NCI-H1105 treated with DMSO at 0.1 percent for 48 hours (cell line): Measurements from ENCODE around the gene HK1.
"Not testable (repeated sequence)": the region's sequence is repeated elsewhere in the genome, so short reads cannot be mapped to it uniquely, and the experiment has no call there.

Experiments
- DNase-seq: peaks from one replicate; lab custom pipeline; 2025; lab: John Stamatoyannopoulos, UW

Gene HK1

GRCh38 chr10:69328380-69328735 is 50.1 kb downstream of the HK1 start:
- no peak for DNase-seq

GRCh38 chr10:69328888-69329287 is 50.6 kb downstream of the HK1 start:
- DNase-seq: not testable (repeated sequence)

GRCh38 chr10:69329721-69330178 is 51.5 kb downstream of the HK1 start:
- DNase-seq: no peak

DNA sequence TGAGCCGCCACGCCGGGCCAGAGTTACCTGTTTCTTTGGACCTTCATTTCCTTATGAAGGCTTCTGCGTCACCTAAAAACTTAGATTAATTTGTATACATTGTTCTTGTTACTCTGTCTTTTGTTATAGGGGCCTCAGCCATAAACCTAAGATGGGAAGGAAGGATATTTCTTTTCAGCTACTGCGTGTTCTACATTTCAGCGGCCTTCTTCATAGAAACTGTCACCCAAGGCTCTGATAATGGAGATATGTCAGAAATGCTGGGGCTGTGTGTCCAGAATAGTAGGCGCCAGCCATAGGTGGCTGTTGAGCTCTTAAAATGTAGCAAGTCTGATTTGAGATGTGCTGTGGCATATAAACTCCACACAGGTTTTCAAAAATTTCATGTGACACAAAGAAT is 52.9 kb downstream of the HK1 start:
- no peak for DNase-seq

DNA sequence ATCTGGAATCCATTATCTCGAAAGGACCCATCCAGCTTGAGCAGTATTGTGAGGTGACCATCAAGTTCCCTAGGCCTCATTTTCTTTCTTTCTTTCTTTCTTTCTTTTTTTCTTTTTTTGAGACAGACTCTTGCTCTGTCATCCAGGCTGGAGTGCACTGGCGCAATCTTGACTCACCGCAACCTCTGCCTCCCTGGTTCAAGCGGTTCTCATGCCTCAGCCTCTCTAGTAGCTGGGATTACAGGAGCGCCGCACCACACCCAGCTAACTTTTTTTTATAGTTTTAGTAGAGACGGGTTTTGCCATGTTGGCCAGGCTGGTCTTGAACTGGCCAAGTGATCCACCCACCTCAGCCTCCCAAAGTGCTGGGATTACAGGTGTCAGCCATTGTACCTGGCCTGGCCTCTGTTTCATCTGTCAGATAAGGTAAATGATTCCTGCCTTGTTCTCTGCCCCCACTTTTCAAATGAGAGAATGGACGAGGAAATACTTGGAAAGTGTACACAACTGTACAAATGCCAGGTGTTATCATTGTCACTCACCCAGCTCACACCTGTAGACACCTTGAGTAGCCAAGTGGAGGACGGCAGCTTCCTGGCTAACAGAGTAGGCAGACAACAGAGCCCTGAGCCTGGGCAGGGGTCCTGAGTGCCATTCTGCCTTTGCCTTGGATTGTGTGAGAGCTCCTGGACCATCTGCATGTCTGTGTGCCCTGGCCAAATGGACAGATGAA is 54.1 kb downstream of the HK1 start:
- DNase-seq: no peak

DNA sequence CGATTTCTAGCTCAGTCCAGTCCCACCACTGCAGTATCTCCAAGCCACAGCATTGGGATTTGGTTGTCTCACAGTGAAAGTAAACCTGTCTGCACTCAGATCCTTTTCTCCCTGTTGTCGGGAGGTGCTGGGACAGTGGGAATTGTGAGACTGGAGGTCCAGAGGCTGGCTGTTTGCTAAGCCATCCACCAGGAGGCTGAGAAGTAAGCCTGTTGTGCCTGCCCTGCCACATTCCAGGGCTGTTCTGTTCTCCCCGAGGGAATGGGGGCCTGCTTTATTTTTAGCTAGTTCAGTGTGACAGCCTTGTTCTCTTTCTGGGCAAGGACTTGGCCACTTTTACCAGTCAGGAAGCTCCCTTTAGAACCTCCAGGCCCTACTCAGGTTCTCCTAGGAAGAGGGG is 54.9 kb downstream of the HK1 start:
- DNase-seq: no peak

DNA sequence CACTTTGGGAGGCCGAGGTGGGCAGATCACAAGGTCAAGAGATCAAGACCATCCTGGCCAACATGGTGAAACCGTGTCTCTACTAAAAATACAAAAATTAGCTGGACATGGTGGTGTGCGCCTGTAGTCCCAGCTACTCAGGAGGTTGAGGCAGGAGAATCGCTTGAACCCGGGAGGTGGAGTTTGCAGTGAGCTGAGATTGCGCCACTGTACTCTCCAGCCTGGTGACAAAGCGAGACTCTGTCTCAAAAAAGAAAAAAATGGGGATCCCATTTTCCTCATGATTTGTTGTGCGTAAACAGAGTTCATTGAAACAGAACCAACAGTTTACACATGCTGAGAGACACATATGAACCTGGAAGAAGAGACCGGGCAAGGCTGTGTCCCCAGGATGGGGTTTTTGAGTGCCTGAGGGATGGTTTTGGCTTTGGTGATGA is 55.6 kb downstream of the HK1 start:
- not testable (repeated sequence) for DNase-seq

GRCh38 chr10:69334302-69335062 is 56.2 kb downstream of the HK1 start:
- no peak for DNase-seq

GRCh38 chr10:69335063-69335587 is 56.8 kb downstream of the HK1 start:
- DNase-seq: no peak

GRCh38 chr10:69335613-69336012 is 57.3 kb downstream of the HK1 start:
- DNase-seq: no peak

DNA sequence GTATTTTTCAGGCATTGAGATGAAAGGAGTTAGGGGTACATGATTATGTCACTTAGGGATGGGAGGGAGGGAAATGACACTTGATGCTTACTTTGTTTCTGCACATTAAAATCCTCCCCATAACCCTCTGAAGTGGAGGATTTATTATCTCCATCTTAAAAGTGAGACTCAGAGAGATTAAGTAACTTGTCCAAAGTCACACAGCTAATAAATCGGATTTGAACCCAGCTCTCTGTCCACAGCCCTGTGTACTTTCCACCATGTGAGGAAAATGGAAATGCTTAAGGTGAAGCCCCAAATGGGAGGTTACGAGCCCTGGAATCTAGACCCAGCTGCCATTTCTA is 58.6 kb downstream of the HK1 start:
- DNase-seq: no peak

- peak; percentile 75 for DNase-seq
Measured at GRCh38 chr10:69337296-69338132, 59.2 kb downstream of the HK1 start.

DNA sequence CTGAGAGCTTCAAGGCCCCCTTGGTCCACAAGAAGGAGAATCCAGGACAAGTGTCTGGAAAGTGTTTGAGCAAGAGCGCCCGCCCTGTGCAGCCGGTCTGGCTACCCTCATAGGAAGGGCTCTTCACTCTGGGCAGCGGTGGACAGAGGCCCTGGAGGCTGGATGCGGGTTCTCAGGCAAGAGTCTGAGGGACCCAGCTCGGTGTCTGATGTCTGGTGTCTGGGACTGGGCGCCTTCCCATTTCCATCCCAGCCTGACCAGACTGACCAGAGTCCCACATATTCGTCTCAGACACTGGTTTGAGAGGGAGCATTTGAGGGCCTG is 59.8 kb downstream of the HK1 start:
- DNase-seq: no peak

DNA sequence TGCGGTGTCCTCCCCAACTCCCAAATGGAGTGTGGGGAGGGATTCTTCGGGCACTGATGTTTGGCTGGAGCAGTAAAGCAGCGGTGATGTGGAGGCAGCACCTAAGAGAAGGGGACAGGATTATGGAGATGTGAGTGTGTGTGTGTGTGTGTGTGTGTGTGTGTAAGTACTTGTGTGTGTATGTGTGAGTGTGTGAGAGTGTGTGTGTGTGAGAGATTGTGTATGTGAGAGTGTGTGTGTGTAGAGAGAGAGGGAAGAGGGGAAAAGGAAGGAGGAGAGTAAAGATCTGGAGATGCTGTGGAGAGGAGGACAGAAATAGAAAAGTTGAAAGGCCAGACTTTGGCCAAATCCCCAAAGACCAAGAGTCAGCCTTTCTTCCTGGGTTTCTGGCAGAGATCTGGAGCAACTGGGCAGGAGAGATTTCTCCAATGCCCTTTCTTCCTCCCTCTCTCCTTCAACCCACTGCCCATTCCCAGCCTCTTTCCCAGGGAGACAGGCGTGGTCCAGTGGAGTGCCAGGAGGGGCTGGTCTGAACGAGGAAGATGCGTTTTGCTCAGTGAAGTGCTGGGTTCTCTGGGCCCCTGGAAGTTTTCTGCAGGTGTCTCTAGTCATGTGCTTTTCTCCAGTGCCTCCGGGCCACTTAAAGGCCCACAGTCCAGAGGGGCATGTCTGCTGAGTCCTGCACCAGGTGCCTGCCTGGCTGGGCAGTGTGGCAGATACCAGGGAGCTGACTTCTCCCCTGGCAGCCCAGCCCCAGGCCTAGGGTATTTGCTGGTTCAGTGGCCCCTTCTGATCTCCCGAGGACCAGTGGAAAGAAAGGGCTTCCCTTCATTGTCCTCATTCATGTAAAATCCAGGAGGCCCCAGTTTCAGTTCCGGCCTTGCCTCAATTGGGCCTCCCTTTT is 60.5 kb downstream of the HK1 start:
- no peak for DNase-seq

DNA sequence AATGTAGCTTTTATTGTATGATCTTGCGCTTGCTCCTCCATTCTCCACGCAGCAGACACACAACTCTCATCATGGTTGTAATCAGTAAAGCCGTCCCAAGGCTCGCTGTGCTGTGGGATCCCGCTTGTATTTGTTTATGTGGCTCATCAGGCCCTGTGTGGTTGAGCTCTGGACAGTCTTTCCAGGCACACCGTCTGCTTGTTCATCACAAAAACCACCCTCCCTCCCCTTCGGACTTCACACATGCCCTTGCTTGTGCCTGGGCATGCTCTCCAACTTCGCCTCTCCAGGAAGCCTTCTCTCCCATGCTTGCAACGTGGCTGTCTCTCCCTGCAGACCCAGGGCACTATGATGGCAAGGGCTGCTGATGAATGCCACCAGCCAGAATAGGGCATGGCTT is 62.4 kb downstream of the HK1 start:
- no peak for DNase-seq

DNA sequence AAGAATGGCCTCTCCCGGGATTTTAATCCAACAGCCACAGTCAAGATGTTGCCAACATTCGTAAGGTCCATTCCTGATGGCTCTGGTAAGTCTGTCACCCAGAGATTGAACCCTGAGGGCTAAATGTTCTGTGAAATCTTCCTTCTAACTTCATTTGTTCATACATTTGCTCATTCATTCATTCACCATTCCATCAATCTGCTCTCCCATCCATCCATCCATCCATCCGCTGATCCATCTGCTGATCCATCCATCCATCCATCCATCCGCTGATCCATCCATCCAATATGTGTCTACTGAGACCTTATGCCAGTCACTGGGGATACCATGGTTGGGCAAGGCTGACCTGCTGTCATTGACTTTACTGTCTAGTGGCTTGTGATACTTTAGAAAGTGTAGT is 65.6 kb downstream of the HK1 start:
- DNase-seq: no peak

DNA sequence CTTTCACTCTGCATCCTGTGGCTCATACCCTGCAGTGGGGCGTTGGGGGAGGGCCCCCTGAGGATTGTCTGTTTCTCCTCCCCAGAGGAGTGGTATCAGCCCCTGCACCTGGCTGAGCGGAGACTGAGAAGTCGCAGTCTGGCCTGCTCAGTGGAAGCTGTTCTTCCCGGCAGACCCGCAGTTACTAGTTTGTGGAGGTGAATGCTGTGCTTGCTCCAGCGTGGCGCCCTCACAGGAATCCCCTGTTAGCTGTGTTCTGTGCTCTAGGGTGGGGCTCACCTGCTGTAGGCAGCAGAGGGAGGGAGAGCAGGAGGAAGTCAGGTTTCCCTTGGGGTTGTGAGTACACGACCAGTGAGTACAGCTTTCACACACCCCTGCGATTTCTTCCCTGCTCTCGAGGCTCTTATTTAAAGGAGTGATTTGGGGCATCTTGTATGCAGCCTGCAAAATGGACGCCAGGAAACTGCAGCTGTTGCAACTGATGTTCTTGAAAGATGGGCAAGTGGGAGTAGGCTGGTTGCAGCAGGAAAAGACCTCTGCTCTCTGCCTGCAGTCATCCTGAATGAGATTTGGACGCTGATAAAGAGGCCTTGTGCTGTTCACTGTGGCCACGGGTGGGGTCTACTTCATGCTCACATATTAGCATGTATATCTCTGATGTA is 66.4 kb downstream of the HK1 start:
- DNase-seq: peak; percentile 51

- DNase-seq: peak; percentile 90
Measured at GRCh38 chr10:69345402-69345801, 67.1 kb downstream of the HK1 start.

DNA sequence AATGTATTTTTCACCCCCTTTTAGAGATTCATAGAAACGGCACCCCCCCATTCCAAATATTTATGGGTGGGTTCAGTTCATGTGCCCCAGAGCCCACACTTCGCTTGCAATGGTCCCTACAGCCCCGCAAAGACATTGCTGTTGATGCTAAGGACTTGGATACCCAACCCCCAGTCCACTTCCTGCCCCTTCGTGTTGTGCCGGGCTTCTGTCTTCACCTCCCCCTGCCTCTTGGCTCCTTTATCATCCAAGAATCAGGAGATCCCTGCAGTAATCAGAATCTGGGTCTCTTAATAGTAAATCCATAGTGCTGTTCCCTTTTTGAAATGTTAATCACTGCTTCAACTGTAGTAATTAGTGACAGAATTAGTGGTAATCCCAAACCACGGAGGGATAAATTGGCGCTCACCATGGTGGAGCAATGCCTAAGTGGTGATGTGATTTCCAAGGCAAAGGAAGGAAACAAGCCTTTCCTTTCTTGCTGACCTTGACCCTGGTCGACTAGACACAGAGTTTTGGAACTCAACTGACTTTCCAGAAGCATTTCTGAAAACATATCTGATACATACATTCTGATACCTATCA is 67.7 kb downstream of the HK1 start:
- no peak for DNase-seq

DNA sequence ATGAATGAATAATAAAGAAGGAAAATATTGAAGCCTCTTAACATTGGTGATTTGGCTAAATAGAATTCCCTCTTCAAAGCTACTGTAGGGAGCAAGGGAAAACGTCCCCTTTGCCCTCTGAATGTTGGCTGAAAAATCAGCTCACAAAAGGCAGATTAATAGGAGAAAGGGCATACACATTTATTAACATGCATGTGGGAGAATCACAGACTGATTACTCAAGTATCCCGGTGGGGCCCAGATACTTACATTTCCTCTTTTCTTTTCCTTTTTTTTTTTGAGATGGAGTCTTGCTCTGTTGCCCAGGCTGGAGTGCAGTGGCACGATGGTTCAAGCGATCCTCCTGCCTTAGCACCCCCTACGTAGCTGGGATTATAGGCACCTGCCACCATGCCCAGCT is 68.5 kb downstream of the HK1 start:
- no peak for DNase-seq
